H1 (cell line): Measurements from ENCODE around the gene CEP68.

Experiments used
- CHD2 ChIP-seq: IDR thresholded peaks from 2 replicates; pipeline ENCODE4 v1.6.1; 2012; ENCODE audit warnings: low read length, improper control_type of control experiment
- GABPA ChIP-seq: IDR thresholded peaks from 2 replicates; pipeline ENCODE4 v1.6.1; 2011; ENCODE audit warnings: mild to moderate bottlenecking, low read length, moderate library complexity, borderline replicate concordance; ENCODE audit not compliant: insufficient read depth
- POLR2A ChIP-seq, 2 experiments: IDR thresholded peaks; 1 replicate in 1 of 2; 2 replicates in 1 of 2; pipeline ENCODE4 v1.6.1; 2011; ENCODE audit warnings: low read depth in 2 of 2, low read length in 2 of 2, mild to moderate bottlenecking in 2 of 2; ENCODE audit errors: control extremely low read depth in 1 of 2
- TBP ChIP-seq: IDR thresholded peaks from 2 replicates; pipeline ENCODE4 v1.6.1; 2011; ENCODE audit warnings: low read depth, low read length, improper control_type of control experiment

- TF ChIP-seq GABPA (no peak), POLR2A (IDR thresholded peaks at IDR 0.05; ENCODE audit: control extremely low read depth in 1 of 2, low read depth in 2 of 2, low read length in 2 of 2) (no peak), CHD2 (no peak), TBP (no peak)
These were observed 9.4 kb upstream of the CEP68 start for GRCh38 chr2:65046633-65047407.
